ENCODE data around the gene CRELD2. TPM values are rescaled to one million over a fixed set of nuclear protein-coding genes. Genes with fewer than 3 reads are reported as not detected.

The CRELD2 gene
- total and polyA plus RNA-seq, 2 of the 13 experiments (the other 11 are each of a cell fraction or from before 2014, with no cell fraction given): 17.2 to 44.7 TPM

GRCh38 chr22:49948116-49948957 lies 29.9 kb downstream of the CRELD2 start:
- no peaks in the 10 kb centered on the region for H4K20me1 ChIP-seq (ENCODE audit: insufficient read depth, low read length)
- BruUV-seq (replicated peaks): TSS peak; percentile 59
- no peaks in the 10 kb centered on the region for H3K27me3 ChIP-seq (ENCODE audit: control insufficient read depth in 1 of 2, insufficient read depth in 2 of 2, low read length in 2 of 2)
- peak overlapping the region; percentile 77 for H3K27ac ChIP-seq (ENCODE audit: extremely low read length, insufficient read depth, low read length)
- peak overlapping the region; percentile 92 for H3K4me2 ChIP-seq (ENCODE audit: low read depth, low read length)
- no peak for DNase-seq (ENCODE audit: low spot score)
- peaks cover 3% of the 10 kb centered on the region for H3K79me2 ChIP-seq (ENCODE audit: insufficient read depth, low read length)
- in situ Hi-C loops (cut with HindIII; ENCODE audit: extremely low pct_ligation_motif_present, low pct_unique_long_range_greater_than_20kb) (no loop called here), intact Hi-C loops (cut with micrococcal nuclease; ENCODE audit: unreplicated experiment) (loop anchor here (1.0 kb wide), 1 partner anchor 10 kb away; no protein-coding TSS in a partner anchor)
- CTCF ChIA-PET (ENCODE audit: low intra/inter-chr PET ratio, low total read pairs): no interaction called here
- WGBS (ENCODE audit: low lambda C conversion rate): 0% methylated on average over 1 of the region's 23 CpGs
- H3K4me3 ChIP-seq (replicated peaks in 1 of 3; ENCODE audit: insufficient read depth in 1 of 3, low read depth in 2 of 3, low read length in 3 of 3): peak overlapping the region; percentile 60 to 74 (median 64)
- peak overlapping the region; percentile 81 for H3K9ac ChIP-seq (ENCODE audit: insufficient read depth, low read depth, low read length)
- H3K4me1 ChIP-seq (ENCODE audit: insufficient read depth, low read length): peaks cover 95% of the 10 kb centered on the region
- no peak overlapping the region for H2AFZ ChIP-seq (ENCODE audit: low read length)
- POLR2A ChIA-PET: interaction anchor here (12.9 to 18.6 kb wide), 2 partner anchors 13 to 16 kb away, joined by 283 to 722 read pairs; partner anchors contain the start of gene PIM3
- no peak for FAIRE-seq
- no peaks in the 10 kb centered on the region for H3K9me3 ChIP-seq (ENCODE audit: low read length)
- H3K36me3 ChIP-seq (replicated peaks in 1 of 2; ENCODE audit: control insufficient read depth in 1 of 2, insufficient read depth in 2 of 2, low read length in 2 of 2): no peaks in the 10 kb centered on the region
- peak; percentile 4; the same call in 1 of the 3 replicates for ATAC-seq
- no peak for TF ChIP-seq HOMEZ (CRISPR knock-in tag; IDR thresholded peaks at IDR 0.05; ENCODE audit: low read depth)
- TF ChIP-seq KDM3A (CRISPR knock-in tag; IDR thresholded peaks at IDR 0.05; ENCODE audit: low read depth): 0 out of 2 replicates have a peak, but pooled peaks have one; percentile 11
- peak; percentile 10; the same call in 1 of the 2 replicates for TF ChIP-seq ZNF619 (CRISPR knock-in tag; IDR thresholded peaks at IDR 0.05)
- peak; percentile 76 for TF ChIP-seq SP5 (CRISPR knock-in tag; IDR thresholded peaks at IDR 0.05; ENCODE audit: borderline replicate concordance, low read depth)
- 0 out of 2 replicates have a peak, but pooled peaks have one; percentile 13 for TF ChIP-seq ZNF691 (CRISPR knock-in tag; IDR thresholded peaks at IDR 0.05; ENCODE audit: borderline replicate concordance, low read depth)
- peak; percentile 50 for TF ChIP-seq SAP130 (CRISPR knock-in tag; IDR thresholded peaks at IDR 0.05; ENCODE audit: low read depth)
- TF ChIP-seq ARNT (IDR thresholded peaks at IDR 0.05): no peak
- 0 out of 2 replicates have a peak, but pooled peaks have one; percentile 15 for TF ChIP-seq ZNF451 (CRISPR knock-in tag; IDR thresholded peaks at IDR 0.05)
- TF ChIP-seq ZNF777 (CRISPR knock-in tag; IDR thresholded peaks at IDR 0.05): 0 out of 2 replicates have a peak, but pooled peaks have one; percentile 50
- TF ChIP-seq MXD4 (CRISPR knock-in tag; IDR thresholded peaks at IDR 0.05): 0 out of 2 replicates have a peak, but pooled peaks have one; percentile 7
- TF ChIP-seq MXD1 (CRISPR knock-in tag; IDR thresholded peaks at IDR 0.05): no peak
- TF ChIP-seq ZMAT3 (CRISPR knock-in tag; conservative IDR thresholded peaks at IDR 0.05): 0 out of 2 replicates have a peak, but pooled peaks have one; percentile 38
- TF ChIP-seq SPEN (CRISPR knock-in tag; IDR thresholded peaks at IDR 0.05; ENCODE audit: low read depth): no peak
- 0 out of 2 replicates have a peak, but pooled peaks have one; percentile 11 for TF ChIP-seq SMAD1 (CRISPR knock-in tag; IDR thresholded peaks at IDR 0.05; ENCODE audit: borderline replicate concordance, low read depth)
- TF ChIP-seq SSRP1 (CRISPR knock-in tag; IDR thresholded peaks at IDR 0.05): peak; percentile 52; the same call in 1 of the 2 replicates
- TF ChIP-seq ZNF567 (CRISPR knock-in tag; IDR thresholded peaks at IDR 0.05; ENCODE audit: borderline replicate concordance): peak; percentile 49; the same call in 1 of the 2 replicates
- TF ChIP-seq HNRNPLL (IDR thresholded peaks at IDR 0.05; ENCODE audit: low read depth, low read length, poor library complexity, severe bottlenecking): peak; percentile 16
- no peak for TF ChIP-seq HMGA1 (CRISPR knock-in tag; conservative IDR thresholded peaks at IDR 0.05)
- TF ChIP-seq SRY (CRISPR knock-in tag; IDR thresholded peaks at IDR 0.05): 0 out of 2 replicates have a peak, but pooled peaks have one; percentile 3
- TF ChIP-seq HCFC1 (IDR thresholded peaks at IDR 0.05; ENCODE audit: low read depth, low read length): no peak
- peak; percentile 40; the same call in 1 of the 2 replicates for TF ChIP-seq ZSCAN25 (CRISPR knock-in tag; IDR thresholded peaks at IDR 0.05)
- TF ChIP-seq ZNF747 (CRISPR knock-in tag; IDR thresholded peaks at IDR 0.05; ENCODE audit: borderline replicate concordance): peak; percentile 35; the same call in 1 of the 2 replicates
- 0 out of 2 replicates have a peak, but pooled peaks have one; percentile 23 for TF ChIP-seq GATA4 (IDR thresholded peaks at IDR 0.05; ENCODE audit: borderline replicate concordance, low read depth)

All from HepG2 (cell line).